ENCODE data around the gene BDKRB2.

Gene BDKRB2

DNA sequence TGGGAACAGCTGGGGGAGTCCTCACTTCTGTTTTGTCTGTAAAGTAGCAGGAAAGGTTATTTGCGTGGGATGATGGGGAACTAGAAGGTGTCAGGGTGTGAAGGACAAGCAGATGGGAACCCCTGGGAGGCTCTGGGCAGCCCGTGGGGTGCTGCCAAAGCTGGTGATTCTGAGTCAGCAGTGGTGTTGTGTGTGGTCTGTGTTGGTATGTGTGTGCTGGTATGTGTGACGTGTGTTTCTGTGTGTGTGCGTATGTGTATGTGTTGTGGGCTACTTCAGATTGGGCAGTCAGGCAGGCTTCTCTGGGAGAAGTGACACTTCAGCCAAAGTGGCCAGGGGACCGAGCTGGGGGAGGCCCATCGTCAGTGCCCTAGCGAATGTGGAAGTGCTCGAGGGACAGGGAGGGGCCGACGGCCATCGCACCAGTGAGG lies 15.3 kb upstream of the BDKRB2 start:
- no peaks in the 10 kb centered on the region for H3K9me3 ChIP-seq (ENCODE audit: control insufficient read depth in 5 of 5, low read length in 5 of 5)
- no peaks in the 10 kb centered on the region for H3K36me3 ChIP-seq (ENCODE audit: control insufficient read depth in 5 of 5, insufficient read depth in 5 of 5, low read length in 5 of 5)
- H3K4me3 ChIP-seq (ENCODE audit: low read depth in 1 of 5, low read length in 5 of 5), result no peak overlapping the region
- H3K9ac ChIP-seq (ENCODE audit: low read length in 5 of 5), result no peak overlapping the region
- H3K27me3 ChIP-seq (ENCODE audit: control insufficient read depth in 5 of 5, insufficient read depth in 4 of 5, low read length in 5 of 5), result peaks cover 0 to 21% (median 6%) of the 10 kb centered on the region in 5 donors
- peaks cover 0 to 19% (median 2%) of the 10 kb centered on the region in 5 donors for H3K4me1 ChIP-seq (ENCODE audit: control insufficient read depth in 5 of 5, insufficient read depth in 5 of 5, low read length in 5 of 5)
- no peak overlapping the region for H3K27ac ChIP-seq (ENCODE audit: low read depth, low read length)

DNA sequence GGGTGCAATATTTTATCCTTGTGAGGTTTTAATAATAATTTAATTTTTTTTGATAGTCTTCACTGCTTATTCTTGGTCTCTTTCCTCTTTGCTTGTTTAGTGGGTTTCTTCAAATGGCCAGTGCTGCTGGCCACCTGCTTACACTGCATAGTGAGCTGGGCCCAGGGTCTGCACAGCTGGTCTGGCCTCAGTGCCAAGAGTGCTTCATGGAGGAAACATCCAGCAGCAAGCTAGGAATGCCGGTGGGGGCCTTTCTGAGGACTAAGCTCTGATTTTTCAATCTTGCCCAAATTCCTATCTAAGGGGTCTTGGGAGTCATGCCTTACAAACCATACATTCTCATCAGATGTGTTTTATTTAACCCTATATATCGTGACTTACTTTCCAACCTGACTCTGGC lies 13.3 kb upstream of the BDKRB2 start:
- Histone ChIP-seq H3K27ac (ENCODE audit: low read depth, low read length) (no peak overlapping the region), H3K4me1 (ENCODE audit: control insufficient read depth in 5 of 5, insufficient read depth in 5 of 5, low read length in 5 of 5) (peaks cover 0 to 19% (median 2%) of the 10 kb centered on the region in 5 donors), H3K27me3 (ENCODE audit: control insufficient read depth in 5 of 5, insufficient read depth in 4 of 5, low read length in 5 of 5) (peaks cover 0 to 18% (median 6%) of the 10 kb centered on the region in 5 donors), H3K9me3 (ENCODE audit: control insufficient read depth in 5 of 5, low read length in 5 of 5) (no peaks in the 10 kb centered on the region), H3K4me3 (ENCODE audit: low read depth in 1 of 5, low read length in 5 of 5) (no peak overlapping the region), H3K36me3 (ENCODE audit: control insufficient read depth in 5 of 5, insufficient read depth in 5 of 5, low read length in 5 of 5) (no peaks in the 10 kb centered on the region), H3K9ac (ENCODE audit: low read length in 5 of 5) (no peak overlapping the region)

DNA sequence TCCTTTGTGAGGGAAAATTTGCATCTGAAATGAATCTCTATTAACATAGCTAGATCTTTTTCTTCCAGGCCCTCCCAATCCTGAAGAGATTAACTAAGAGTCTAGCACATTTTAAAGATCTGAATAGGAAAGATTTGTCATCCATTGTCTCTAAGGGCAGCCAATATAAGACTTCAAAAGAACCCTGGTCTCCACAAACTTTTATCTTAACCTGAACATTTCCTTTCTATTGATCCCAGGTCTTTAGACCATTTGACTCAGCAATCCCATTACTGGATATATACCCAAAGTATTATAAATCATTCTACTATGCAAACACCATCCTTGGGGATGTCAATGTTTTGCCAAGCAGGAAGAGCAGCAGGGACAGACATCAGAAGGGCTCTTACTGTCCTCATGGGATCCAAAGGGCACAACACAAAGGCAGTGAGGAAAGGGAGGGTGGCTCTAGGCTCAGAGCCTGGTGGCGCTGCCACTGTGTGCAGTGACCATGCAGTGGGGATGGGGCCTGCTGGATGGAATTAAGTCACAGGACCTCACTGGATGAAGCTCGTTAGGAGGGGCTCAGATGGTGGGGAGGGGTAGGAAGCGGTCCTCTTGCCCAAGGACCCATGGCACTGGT lies 12.7 kb upstream of the BDKRB2 start:
- Histone ChIP-seq H3K9me3 (ENCODE audit: control insufficient read depth in 5 of 5, low read length in 5 of 5) (no peaks in the 10 kb centered on the region), H3K27me3 (ENCODE audit: control insufficient read depth in 5 of 5, insufficient read depth in 4 of 5, low read length in 5 of 5) (peaks cover 0 to 18% (median 4%) of the 10 kb centered on the region in 5 donors), H3K36me3 (ENCODE audit: control insufficient read depth in 5 of 5, insufficient read depth in 5 of 5, low read length in 5 of 5) (no peaks in the 10 kb centered on the region), H3K4me3 (ENCODE audit: low read depth in 1 of 5, low read length in 5 of 5) (no peak overlapping the region), H3K27ac (ENCODE audit: low read depth, low read length) (no peak overlapping the region), H3K4me1 (ENCODE audit: control insufficient read depth in 5 of 5, insufficient read depth in 5 of 5, low read length in 5 of 5) (peaks cover 0 to 14% (median 2%) of the 10 kb centered on the region in 5 donors), H3K9ac (ENCODE audit: low read length in 5 of 5) (no peak overlapping the region)

DNA sequence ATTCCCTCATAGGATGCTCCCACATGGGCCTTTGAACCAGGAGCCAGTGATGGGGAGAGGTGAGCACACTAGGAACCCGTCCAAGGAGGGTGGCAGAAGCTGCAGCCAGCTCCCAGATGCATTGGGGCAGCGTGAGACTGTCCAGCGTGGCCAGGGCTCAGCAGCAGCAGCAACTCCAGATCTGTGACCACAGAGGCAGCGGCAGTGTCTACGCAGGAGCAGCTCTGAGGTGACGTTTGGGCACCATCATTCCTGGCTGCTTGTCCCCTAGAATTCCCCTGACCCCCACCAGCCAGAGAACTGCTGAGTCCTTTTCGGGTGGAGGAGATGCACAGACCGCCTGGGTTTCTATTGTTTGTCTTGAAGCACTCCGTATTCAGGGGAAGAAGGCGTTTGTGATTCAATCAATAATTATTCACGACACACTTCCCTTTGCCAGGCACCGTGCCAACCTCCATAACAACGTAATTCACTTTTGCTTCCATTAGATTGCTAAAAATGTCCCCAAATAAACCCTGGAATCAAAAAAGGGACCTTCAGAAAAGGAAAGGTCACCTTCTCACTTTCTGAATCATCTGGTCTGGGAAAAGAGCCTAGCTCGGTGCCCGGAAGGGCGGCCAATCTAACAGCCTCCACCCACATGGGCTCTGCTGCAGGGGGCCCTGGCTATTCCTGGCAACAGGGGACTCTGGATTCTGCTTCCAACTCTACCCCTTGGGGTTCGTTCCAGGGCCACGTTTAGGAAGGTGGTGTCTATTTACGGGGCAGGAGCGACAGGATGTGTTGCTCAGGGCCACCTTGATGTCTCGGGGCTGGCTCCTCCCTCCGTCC lies 11.4 kb upstream of the BDKRB2 start:
- no peak overlapping the region for H3K4me3 ChIP-seq (ENCODE audit: low read depth in 1 of 5, low read length in 5 of 5)
- no peaks in the 10 kb centered on the region for H3K9me3 ChIP-seq (ENCODE audit: control insufficient read depth in 5 of 5, low read length in 5 of 5)
- H3K36me3 ChIP-seq (ENCODE audit: control insufficient read depth in 5 of 5, insufficient read depth in 5 of 5, low read length in 5 of 5), result no peaks in the 10 kb centered on the region
- H3K27me3 ChIP-seq (ENCODE audit: control insufficient read depth in 5 of 5, insufficient read depth in 4 of 5, low read length in 5 of 5), result peaks cover 0 to 18% (median 4%) of the 10 kb centered on the region in 5 donors
- peaks cover 0 to 19% (median 5%) of the 10 kb centered on the region in 5 donors for H3K4me1 ChIP-seq (ENCODE audit: control insufficient read depth in 5 of 5, insufficient read depth in 5 of 5, low read length in 5 of 5)
- H3K9ac ChIP-seq (ENCODE audit: low read length in 5 of 5), result no peak overlapping the region
- peak overlapping the region; percentile 23 for H3K27ac ChIP-seq (ENCODE audit: low read depth, low read length)

DNA sequence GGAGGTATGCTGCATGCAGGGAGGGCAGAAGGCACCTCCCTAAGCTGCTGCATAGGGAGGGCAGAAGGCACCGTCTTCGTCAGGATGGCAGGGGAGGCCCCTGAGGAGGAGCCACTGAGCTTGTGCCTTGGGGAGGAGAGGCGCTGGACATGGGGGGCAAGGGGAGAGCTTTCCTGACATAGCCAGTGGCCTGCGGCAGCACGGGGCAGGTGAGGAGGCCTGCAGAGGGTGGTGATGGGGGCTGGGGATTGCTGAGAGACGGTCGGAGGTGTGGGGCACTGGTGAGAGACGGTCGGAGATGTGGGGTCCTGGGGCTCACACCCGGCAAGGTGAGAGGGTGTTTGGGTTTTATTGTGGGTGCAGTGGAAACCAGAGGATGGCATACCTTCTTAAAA lies 10.4 kb upstream of the BDKRB2 start:
- H3K4me3 ChIP-seq (ENCODE audit: low read depth in 1 of 5, low read length in 5 of 5), result no peak overlapping the region
- H3K36me3 ChIP-seq (ENCODE audit: control insufficient read depth in 5 of 5, insufficient read depth in 5 of 5, low read length in 5 of 5), result no peaks in the 10 kb centered on the region
- H3K9ac ChIP-seq (ENCODE audit: low read length in 5 of 5), result no peak overlapping the region
- no peak overlapping the region for H3K27ac ChIP-seq (ENCODE audit: low read depth, low read length)
- H3K27me3 ChIP-seq (ENCODE audit: control insufficient read depth in 5 of 5, insufficient read depth in 4 of 5, low read length in 5 of 5), result peaks cover 0 to 18% (median 4%) of the 10 kb centered on the region in 5 donors
- peaks cover 0 to 29% (median 5%) of the 10 kb centered on the region in 5 donors for H3K4me1 ChIP-seq (ENCODE audit: control insufficient read depth in 5 of 5, insufficient read depth in 5 of 5, low read length in 5 of 5)
- H3K9me3 ChIP-seq (ENCODE audit: control insufficient read depth in 5 of 5, low read length in 5 of 5), result no peaks in the 10 kb centered on the region

DNA sequence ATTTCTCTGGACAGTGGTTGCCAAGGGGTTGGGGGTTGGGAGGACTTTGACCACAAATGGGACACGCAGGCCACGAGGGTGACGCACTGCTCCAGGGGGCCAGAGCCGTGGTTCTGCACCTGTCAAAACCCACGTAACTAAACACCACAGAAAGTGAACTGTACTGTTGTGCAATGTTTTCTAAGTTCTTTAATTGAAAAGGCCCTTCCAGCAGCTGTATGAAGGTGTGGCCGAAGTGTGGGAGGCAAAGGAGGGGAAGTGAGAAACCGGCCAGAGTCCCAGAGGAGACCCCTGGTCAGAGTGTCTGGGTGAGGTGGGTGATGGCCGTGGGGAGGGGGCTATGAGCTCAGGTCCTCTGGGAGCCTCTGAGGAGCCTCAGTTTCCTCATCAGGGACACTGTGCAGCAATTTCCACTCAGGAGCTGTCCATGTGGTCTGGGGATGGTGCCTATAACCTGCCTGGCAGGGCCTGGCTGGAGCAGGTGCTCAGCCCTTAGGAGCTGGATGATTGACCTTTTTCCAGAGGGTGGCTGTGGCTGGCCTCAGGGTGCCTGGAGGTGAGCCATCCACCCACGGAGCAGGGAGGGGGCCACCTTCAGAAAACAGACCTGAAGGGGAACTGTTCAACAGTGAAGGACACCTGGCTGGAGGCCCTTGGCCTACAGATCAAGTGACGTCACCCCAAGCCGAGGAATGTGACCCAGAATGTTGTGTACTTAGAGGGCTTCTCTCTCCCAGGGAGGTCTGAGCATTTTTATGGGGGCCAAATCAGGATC lies 9.8 kb upstream of the BDKRB2 start:
- no peaks in the 10 kb centered on the region for H3K36me3 ChIP-seq (ENCODE audit: control insufficient read depth in 5 of 5, insufficient read depth in 5 of 5, low read length in 5 of 5)
- H3K27ac ChIP-seq (ENCODE audit: low read depth, low read length), result no peak overlapping the region
- H3K4me1 ChIP-seq (ENCODE audit: control insufficient read depth in 5 of 5, insufficient read depth in 5 of 5, low read length in 5 of 5), result peaks cover 0 to 32% (median 5%) of the 10 kb centered on the region in 5 donors
- H3K27me3 ChIP-seq (ENCODE audit: control insufficient read depth in 5 of 5, insufficient read depth in 4 of 5, low read length in 5 of 5), result peaks cover 0 to 18% (median 4%) of the 10 kb centered on the region in 5 donors
- no peak overlapping the region for H3K9ac ChIP-seq (ENCODE audit: low read length in 5 of 5)
- no peaks in the 10 kb centered on the region for H3K9me3 ChIP-seq (ENCODE audit: control insufficient read depth in 5 of 5, low read length in 5 of 5)
- no peak overlapping the region for H3K4me3 ChIP-seq (ENCODE audit: low read depth in 1 of 5, low read length in 5 of 5)

DNA sequence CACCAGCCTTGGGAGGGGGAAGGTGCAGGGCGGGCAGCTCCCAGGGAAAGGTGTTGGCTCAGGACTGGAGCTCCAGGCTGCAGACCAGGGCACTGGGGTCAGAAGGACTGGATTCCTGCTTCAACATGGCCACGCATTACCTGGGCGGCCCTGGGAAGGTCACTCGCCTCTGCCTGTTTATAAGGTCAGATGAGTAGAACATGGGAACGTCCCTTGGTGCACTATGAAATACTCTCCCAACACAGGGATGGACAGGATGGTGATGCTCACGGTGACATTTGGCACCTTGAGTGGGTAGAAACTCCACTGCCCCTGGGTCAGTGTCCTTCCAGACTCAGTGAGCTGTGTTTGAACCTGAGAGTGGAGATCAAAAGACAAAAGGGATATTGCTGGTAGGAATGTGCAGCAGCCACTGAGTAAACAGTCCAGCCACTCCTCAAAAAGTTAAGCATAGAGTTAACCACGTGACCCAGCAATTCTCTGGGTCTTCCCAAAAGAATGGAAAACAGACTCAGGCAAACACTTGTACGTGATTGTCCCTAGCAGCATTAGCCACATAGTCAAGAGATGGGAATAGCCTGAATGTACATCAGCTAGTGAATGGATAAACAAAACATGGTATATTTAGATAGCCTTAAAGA lies 9.1 kb upstream of the BDKRB2 start:
- no peak overlapping the region for H3K4me3 ChIP-seq (ENCODE audit: low read depth in 1 of 5, low read length in 5 of 5)
- no peaks in the 10 kb centered on the region for H3K36me3 ChIP-seq (ENCODE audit: control insufficient read depth in 5 of 5, insufficient read depth in 5 of 5, low read length in 5 of 5)
- peaks cover 0 to 32% (median 5%) of the 10 kb centered on the region in 5 donors for H3K4me1 ChIP-seq (ENCODE audit: control insufficient read depth in 5 of 5, insufficient read depth in 5 of 5, low read length in 5 of 5)
- no peaks in the 10 kb centered on the region for H3K9me3 ChIP-seq (ENCODE audit: control insufficient read depth in 5 of 5, low read length in 5 of 5)
- H3K27ac ChIP-seq (ENCODE audit: low read depth, low read length), result no peak overlapping the region
- no peak overlapping the region for H3K9ac ChIP-seq (ENCODE audit: low read length in 5 of 5)
- peaks cover 0 to 18% (median 4%) of the 10 kb centered on the region in 5 donors for H3K27me3 ChIP-seq (ENCODE audit: control insufficient read depth in 5 of 5, insufficient read depth in 4 of 5, low read length in 5 of 5)

DNA sequence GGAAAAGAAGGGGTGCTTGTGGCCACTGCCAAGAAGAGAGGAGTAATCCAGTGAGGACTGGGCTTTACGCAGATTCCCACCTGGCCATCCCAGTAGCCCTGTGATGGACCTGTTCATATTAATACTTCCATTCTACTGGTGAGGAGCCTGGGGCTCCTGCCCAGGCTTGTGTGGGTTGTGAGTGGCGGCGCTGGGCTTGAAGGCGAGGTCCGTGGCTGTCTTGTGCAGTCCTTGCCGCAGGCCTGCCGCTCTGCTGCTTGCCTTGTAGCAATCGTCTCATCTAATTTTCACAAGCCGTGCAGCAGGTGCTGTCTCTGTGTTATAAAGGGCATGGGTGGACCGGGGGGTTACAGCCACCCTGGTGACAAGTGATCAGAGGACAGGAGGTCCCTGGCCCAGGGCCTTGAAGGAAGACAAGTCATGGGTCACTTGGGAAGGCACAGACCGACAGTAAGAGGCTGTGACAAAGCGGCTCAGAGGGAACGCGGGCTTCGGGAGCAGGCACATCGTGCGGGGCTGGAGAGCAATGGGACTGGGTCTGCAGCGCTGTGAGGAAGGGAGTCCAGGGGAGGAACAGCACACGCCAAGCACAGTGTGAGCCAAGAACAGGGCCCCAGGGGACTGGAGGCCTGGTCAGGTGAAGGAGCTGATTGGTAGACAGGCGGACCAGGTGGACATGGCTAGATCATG lies 7.3 kb upstream of the BDKRB2 start:
- Histone ChIP-seq H3K9ac (ENCODE audit: low read length in 5 of 5) (peak overlapping the region in 1 of 5 donors; percentile 10), H3K27ac (ENCODE audit: low read depth, low read length) (peak overlapping the region; percentile 69), H3K4me1 (ENCODE audit: control insufficient read depth in 5 of 5, insufficient read depth in 5 of 5, low read length in 5 of 5) (peaks cover 0 to 29% (median 3%) of the 10 kb centered on the region in 5 donors), H3K4me3 (ENCODE audit: low read depth in 1 of 5, low read length in 5 of 5) (no peak overlapping the region), H3K9me3 (ENCODE audit: control insufficient read depth in 5 of 5, low read length in 5 of 5) (no peaks in the 10 kb centered on the region), H3K27me3 (ENCODE audit: control insufficient read depth in 5 of 5, insufficient read depth in 4 of 5, low read length in 5 of 5) (peaks cover 0 to 24% (median 7%) of the 10 kb centered on the region in 5 donors), H3K36me3 (ENCODE audit: control insufficient read depth in 5 of 5, insufficient read depth in 5 of 5, low read length in 5 of 5) (no peaks in the 10 kb centered on the region)

DNA sequence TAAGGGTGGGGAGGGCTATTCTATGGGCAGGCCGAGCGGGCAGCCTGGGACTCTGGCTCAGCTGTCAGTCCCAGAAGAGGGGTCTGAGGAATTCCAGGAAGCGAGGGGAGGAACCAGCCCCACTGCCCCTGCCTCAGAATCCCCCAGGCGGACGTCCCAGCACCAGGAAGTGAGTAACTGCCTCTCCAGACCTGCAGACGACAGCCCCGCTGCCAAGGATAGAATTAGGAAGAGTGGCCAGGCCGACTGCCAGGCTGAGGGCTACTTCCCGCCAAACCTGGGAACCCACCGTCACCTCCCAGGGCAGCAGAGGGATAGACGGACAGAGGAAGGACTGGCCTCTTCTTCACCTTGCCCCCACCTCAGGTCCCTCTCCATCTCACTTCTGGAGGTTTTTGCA lies 6.7 kb upstream of the BDKRB2 start:
- no peaks in the 10 kb centered on the region for H3K9me3 ChIP-seq (ENCODE audit: control insufficient read depth in 5 of 5, low read length in 5 of 5)
- H3K9ac ChIP-seq (ENCODE audit: low read length in 5 of 5), result peak overlapping the region in 1 of 5 donors; percentile 10
- peaks cover 0 to 24% (median 3%) of the 10 kb centered on the region in 5 donors for H3K4me1 ChIP-seq (ENCODE audit: control insufficient read depth in 5 of 5, insufficient read depth in 5 of 5, low read length in 5 of 5)
- peak overlapping the region in 1 of 5 donors; percentile 5 for H3K4me3 ChIP-seq (ENCODE audit: low read depth in 1 of 5, low read length in 5 of 5)
- H3K36me3 ChIP-seq (ENCODE audit: control insufficient read depth in 5 of 5, insufficient read depth in 5 of 5, low read length in 5 of 5), result no peaks in the 10 kb centered on the region
- peaks cover 0 to 17% (median 7%) of the 10 kb centered on the region in 5 donors for H3K27me3 ChIP-seq (ENCODE audit: control insufficient read depth in 5 of 5, insufficient read depth in 4 of 5, low read length in 5 of 5)
- H3K27ac ChIP-seq (ENCODE audit: low read depth, low read length), result peak overlapping the region; percentile 69
